ENCODE results near the gene CISH.

CISH gene

GRCh38 chr3:50571486-50571885 lies 40.1 kb downstream of the CISH start:
- DNase-seq = no peak

- DNase-seq = no peak
These were observed 40.9 kb downstream of the CISH start for GRCh38 chr3:50570508-50571279.

- peak; percentile 99 for DNase-seq
These were observed 42.4 kb downstream of the CISH start, which contains the start of gene HEMK1 for GRCh38 chr3:50568947-50569749. Gene HEMK1, plus strand, starts transcription at chr3:50569522. Its CDS starts 1,583 bp downstream, at chr3:50571105.

- peak; percentile 88 for DNase-seq
These were observed 44.0 kb downstream of the CISH start, which contains the start of gene C3orf18 for GRCh38 chr3:50567386-50568167. Gene C3orf18, minus strand, starts transcription at chr3:50567747. Its CDS starts 2,048 bp downstream, at chr3:50565699.

- no peak for DNase-seq
These were observed 44.6 kb downstream of the CISH start for GRCh38 chr3:50567011-50567385.

- no peak for DNase-seq
These were observed 47.3 kb downstream of the CISH start for GRCh38 chr3:50564321-50564720.

GRCh38 chr3:50563867-50564266 lies 47.7 kb downstream of the CISH start:
- DNase-seq = no peak

- DNase-seq = no peak
These were observed 48.7 kb downstream of the CISH start for GRCh38 chr3:50562861-50563260.

GRCh38 chr3:50559702-50560101 lies 51.9 kb downstream of the CISH start:
- no peak for DNase-seq

- DNase-seq = no peak
These were observed 53.7 kb downstream of the CISH start for GRCh38 chr3:50557915-50558314.

GRCh38 chr3:50557106-50557505 lies 54.5 kb downstream of the CISH start:
- no peak for DNase-seq
